HepG2 (cell line): ENCODE data around the gene USP20. TPM values are rescaled to one million over a fixed set of nuclear protein-coding genes. Genes with fewer than 3 reads are reported as not detected.

Experiments used
- ATAC-seq: fragments of 200-7000 bp; cut with Tn5 transposase; 3 replicates; pipeline ENCODE4 v1.9.1; 2020; ENCODE audit warnings: mild to moderate bottlenecking, moderate library complexity
- BruUV-seq: library from RNA; stranded (reverse); fragments of 400-500 nt; replicated peaks from 2 replicates; lab custom pipeline; 2021; lab: Mats Ljungman, UMichigan
- CTCF ChIA-PET: fragments of 300-600 bp; formaldehyde crosslinking; extraction: SDS; loops from one replicate; lab custom pipeline; 2021; ENCODE audit warnings: low total read pairs, inconsistent platforms, low intra/inter-chr PET ratio; lab: Yijun Ruan, JAX
- POLR2A ChIA-PET: fragments of 350-600 bp; sonication (Branson Sonifier 250); formaldehyde crosslinking; loops from one replicate; lab custom pipeline; 2020; ENCODE audit warnings: antibody characterized with exemption, inconsistent platforms; lab: Yijun Ruan, JAX
- DNase-seq: peaks from one replicate; pipeline ENCODE4 v3.0.0-alpha.2; 2015; ENCODE audit warnings: low spot score
- FAIRE-seq: peaks from 3 replicates; lab custom pipeline; 2011; peaks lifted over from hg19 to GRCh38; lab: Jason Lieb, UNC
- H2AFZ ChIP-seq: one replicate; pipeline ENCODE4 v1.6.1; 2011; ENCODE audit warnings: low read length, inconsistent platforms
- H3K27ac ChIP-seq: fragments of 300-600 bp; 3 replicates; pipeline ENCODE4 v1.8.0; 2011; ENCODE audit warnings: mixed run types, mild to moderate bottlenecking, mixed read lengths, low read length, inconsistent platforms; ENCODE audit not compliant: insufficient read depth; ENCODE audit errors: extremely low read length
- H3K27me3 ChIP-seq, 2 experiments: fragments of 200-600 bp in 1 of 2; 2 replicates in 1 of 2; 3 replicates in 1 of 2; pipeline versions ENCODE4 v1.6.0 to v1.8.0; 2011; ENCODE audit warnings: low read length in 2 of 2, mild to moderate bottlenecking in 2 of 2, moderate library complexity in 2 of 2, inconsistent platforms in 1 of 2; ENCODE audit not compliant: insufficient read depth in 2 of 2, control insufficient read depth in 1 of 2
- H3K36me3 ChIP-seq, 2 experiments: fragments of 200-600 bp in 1 of 2; replicated peaks in 1 of 2; 2 replicates in 1 of 2; 3 replicates in 1 of 2; pipeline versions ENCODE4 v1.5.1 to v1.8.0; 2011; ENCODE audit warnings: low read length in 2 of 2, inconsistent platforms in 1 of 2; ENCODE audit not compliant: insufficient read depth in 2 of 2, control insufficient read depth in 1 of 2
- H3K4me1 ChIP-seq: 2 replicates; pipeline ENCODE4 v1.5.1; 2012; ENCODE audit warnings: low read length, inconsistent platforms; ENCODE audit not compliant: insufficient read depth
- H3K4me2 ChIP-seq: 2 replicates; pipeline ENCODE4 v1.6.0; 2011; ENCODE audit warnings: low read depth, low read length, inconsistent platforms
- H3K4me3 ChIP-seq, 3 experiments: fragments of 200-600 bp in 1 of 3; sonication (generic), shearing (Covaris generic) in 1 of 3; replicated peaks in 1 of 3; 2 replicates each; pipeline ENCODE4 v1.5.1; 2011 to 2016; ENCODE audit warnings: low read length in 3 of 3, inconsistent platforms in 2 of 3, low read depth in 2 of 3, mild to moderate bottlenecking in 2 of 3, control low read depth in 1 of 3, mixed read lengths in 1 of 3; ENCODE audit not compliant: insufficient read depth in 1 of 3
- H3K79me2 ChIP-seq: one replicate; pipeline ENCODE4 v1.6.1; 2011; ENCODE audit warnings: low read length, inconsistent platforms; ENCODE audit not compliant: insufficient read depth
- H3K9ac ChIP-seq: 2 replicates; pipeline ENCODE4 v1.6.0; 2011; ENCODE audit warnings: mild to moderate bottlenecking, low read depth, low read length, inconsistent platforms; ENCODE audit not compliant: insufficient read depth
- H3K9me3 ChIP-seq: 2 replicates; pipeline ENCODE4 v1.5.1; 2012; ENCODE audit warnings: mild to moderate bottlenecking, low read length
- H4K20me1 ChIP-seq: 2 replicates; pipeline ENCODE4 v1.6.0; 2011; ENCODE audit warnings: inconsistent platforms, mild to moderate bottlenecking, low read length, moderate library complexity; ENCODE audit not compliant: insufficient read depth
- BHLHE40 ChIP-seq: IDR thresholded peaks from 2 replicates; pipeline ENCODE4 v1.6.1; 2011; ENCODE audit warnings: low read length, improper control_type of control experiment
- GLI4 ChIP-seq: sonication (generic); formaldehyde crosslinking; IDR thresholded peaks from 2 replicates; pipeline ENCODE4 v1.5.1; 2020; ENCODE audit warnings: missing genetic modification reagents, mild to moderate bottlenecking, moderate library complexity, borderline replicate concordance
- GZF1 ChIP-seq: sonication (generic); formaldehyde crosslinking; IDR thresholded peaks from 2 replicates; pipeline ENCODE4 v1.5.1; 2020; ENCODE audit warnings: mild to moderate bottlenecking, missing genetic modification reagents
- KLF6 ChIP-seq: IDR thresholded peaks from 2 replicates; pipeline ENCODE4 v1.8.0; 2016; ENCODE audit warnings: missing biosample characterization, missing genetic modification reagents
- MED8 ChIP-seq: sonication (generic); formaldehyde crosslinking; IDR thresholded peaks from 2 replicates; pipeline ENCODE4 v1.8.1; 2023; ENCODE audit warnings: mild to moderate bottlenecking, missing genetic modification reagents; ENCODE audit not compliant: insufficient replicate concordance
- PCBP1 ChIP-seq: fragments of 200-400 bp; formaldehyde crosslinking; IDR thresholded peaks from 2 replicates; pipeline ENCODE4 v1.6.1; 2017; ENCODE audit warnings: mild to moderate bottlenecking, low read depth, low read length, borderline replicate concordance
- POLR2AphosphoS5 ChIP-seq: IDR thresholded peaks from 2 replicates; pipeline ENCODE4 v1.6.1; 2012; ENCODE audit warnings: low read depth, low read length
- RXRB ChIP-seq: IDR thresholded peaks from 2 replicates; pipeline ENCODE4 v1.6.1; 2016; ENCODE audit warnings: borderline replicate concordance, missing genetic modification reagents, missing compliant biosample characterization
- TAF15 ChIP-seq: fragments of 200-400 bp; formaldehyde crosslinking; IDR thresholded peaks from one replicate; pipeline ENCODE4 v1.6.1; 2018; ENCODE audit warnings: mild to moderate bottlenecking, low read depth, low read length; ENCODE audit not compliant: poor library complexity, severe bottlenecking
- XBP1 ChIP-seq: sonication (generic); formaldehyde crosslinking; IDR thresholded peaks from 2 replicates; pipeline ENCODE4 v1.5.0; 2020; ENCODE audit warnings: missing genetic modification reagents
- ZNF207 ChIP-seq: fragments of 450-650 bp; IDR thresholded peaks from 2 replicates; pipeline ENCODE4 v1.6.1; 2016; ENCODE audit warnings: antibody characterized with exemption, borderline replicate concordance
- ZNF343 ChIP-seq: sonication (generic); formaldehyde crosslinking; IDR thresholded peaks from 2 replicates; pipeline ENCODE4 v1.4.0; 2020; ENCODE audit warnings: mild to moderate bottlenecking, missing genetic modification reagents
- ZNF589 ChIP-seq: sonication (generic); formaldehyde crosslinking; conservative IDR thresholded peaks from 2 replicates; pipeline ENCODE4 v1.8.0; 2022; ENCODE audit warnings: mild to moderate bottlenecking, moderate library complexity, missing genetic modification reagents
- WGBS: methylation state at CpG from one replicate; pipeline ENCODE4 v1.1.6; 2017; ENCODE audit warnings: low lambda C conversion rate; 5-methylcytosine and 5-hydroxymethylcytosine counted together
- in situ Hi-C: cut with HindIII; loops from 2 replicates; pipeline ENCODE4 v1.10.0; 2017; ENCODE audit warnings: low pct_unique_long_range_greater_than_20kb; ENCODE audit not compliant: extremely low pct_ligation_motif_present
- intact Hi-C: fragments of 100-400 bp; cut with micrococcal nuclease; formaldehyde crosslinking; loops from one replicate; pipeline ENCODE4 v1.10.0; 2022; ENCODE audit not compliant: unreplicated experiment
- polyA plus RNA-seq, 8 experiments: library from polyadenylated mRNA; depleted of rRNA in 3 of 8; stranded (reverse) in 7 of 8; unstranded in 1 of 8; fragments of >200 nt; fragmentation: Illumina TruSeq in 4 of 8; extraction: Trizol in 4 of 8; gene quantifications; 2 replicates each; pipeline versions ENCODE4 v1.2.1 to v1.2.3, GENCODE V29; 2011 to 2016; ENCODE audit warnings: low read depth in 4 of 8, missing spikeins in 1 of 8, mixed read lengths in 1 of 8; ENCODE audit not compliant: insufficient read depth in 1 of 8
- total RNA-seq, 5 experiments: library from RNA; depleted of rRNA; stranded (reverse); fragments of >200 nt; fragmentation: Illumina TruSeq; extraction: Trizol; gene quantifications; 2 replicates each; pipeline ENCODE4 v1.2.3, GENCODE V29; 2016; ENCODE audit warnings: low read depth in 1 of 5
- TF ChIP-seq, protein P1 (sequence below): sonication (generic); formaldehyde crosslinking; IDR thresholded peaks from 2 replicates; pipeline ENCODE4 v1.5.1; 2020; ENCODE audit warnings: mild to moderate bottlenecking, missing genetic modification reagents, moderate library complexity

Gene USP20
- total and polyA plus RNA-seq, 2 of the 13 experiments (the other 11 are each of a cell fraction or from before 2014, with no cell fraction given), result 4.4 to 5.9 TPM

GRCh38 chr9:129916707-129917106, 81.4 kb downstream of the USP20 start (continued):
- no peak for TF ChIP-seq RXRB
- no peak for TF ChIP-seq MED8 (CRISPR knock-in tag)
- TF ChIP-seq BHLHE40, result no peak
- no peak for TF ChIP-seq GZF1
- TF ChIP-seq GLI4 (CRISPR knock-in tag), result no peak

- no peak overlapping the region for H3K9ac ChIP-seq
- H3K79me2 ChIP-seq, result no peaks in the 10 kb centered on the region
- no peak overlapping the region for H3K27ac ChIP-seq
- TF ChIP-seq ZNF589 (CRISPR knock-in tag), result no peak
- no peak for TF ChIP-seq TAF15
- no peak for TF ChIP-seq ZNF343 (CRISPR knock-in tag)
- TF ChIP-seq POLR2AphosphoS5, result no peak
- TF ChIP-seq XBP1 (CRISPR knock-in tag), result no peak
- TF ChIP-seq PCBP1, result no peak
- no peak for TF ChIP-seq ZNF207
- TF ChIP-seq, protein P1, sequence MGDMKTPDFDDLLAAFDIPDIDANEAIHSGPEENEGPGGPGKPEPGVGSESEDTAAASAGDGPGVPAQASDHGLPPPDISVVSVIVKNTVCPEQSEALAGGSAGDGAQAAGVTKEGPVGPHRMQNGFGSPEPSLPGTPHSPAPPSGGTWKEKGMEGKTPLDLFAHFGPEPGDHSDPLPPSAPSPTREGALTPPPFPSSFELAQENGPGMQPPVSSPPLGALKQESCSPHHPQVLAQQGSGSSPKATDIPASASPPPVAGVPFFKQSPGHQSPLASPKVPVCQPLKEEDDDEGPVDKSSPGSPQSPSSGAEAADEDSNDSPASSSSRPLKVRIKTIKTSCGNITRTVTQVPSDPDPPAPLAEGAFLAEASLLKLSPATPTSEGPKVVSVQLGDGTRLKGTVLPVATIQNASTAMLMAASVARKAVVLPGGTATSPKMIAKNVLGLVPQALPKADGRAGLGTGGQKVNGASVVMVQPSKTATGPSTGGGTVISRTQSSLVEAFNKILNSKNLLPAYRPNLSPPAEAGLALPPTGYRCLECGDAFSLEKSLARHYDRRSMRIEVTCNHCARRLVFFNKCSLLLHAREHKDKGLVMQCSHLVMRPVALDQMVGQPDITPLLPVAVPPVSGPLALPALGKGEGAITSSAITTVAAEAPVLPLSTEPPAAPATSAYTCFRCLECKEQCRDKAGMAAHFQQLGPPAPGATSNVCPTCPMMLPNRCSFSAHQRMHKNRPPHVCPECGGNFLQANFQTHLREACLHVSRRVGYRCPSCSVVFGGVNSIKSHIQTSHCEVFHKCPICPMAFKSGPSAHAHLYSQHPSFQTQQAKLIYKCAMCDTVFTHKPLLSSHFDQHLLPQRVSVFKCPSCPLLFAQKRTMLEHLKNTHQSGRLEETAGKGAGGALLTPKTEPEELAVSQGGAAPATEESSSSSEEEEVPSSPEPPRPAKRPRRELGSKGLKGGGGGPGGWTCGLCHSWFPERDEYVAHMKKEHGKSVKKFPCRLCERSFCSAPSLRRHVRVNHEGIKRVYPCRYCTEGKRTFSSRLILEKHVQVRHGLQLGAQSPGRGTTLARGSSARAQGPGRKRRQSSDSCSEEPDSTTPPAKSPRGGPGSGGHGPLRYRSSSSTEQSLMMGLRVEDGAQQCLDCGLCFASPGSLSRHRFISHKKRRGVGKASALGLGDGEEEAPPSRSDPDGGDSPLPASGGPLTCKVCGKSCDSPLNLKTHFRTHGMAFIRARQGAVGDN (CRISPR knock-in tag), result no peak
- TF ChIP-seq KLF6 (CRISPR knock-in tag), result no peak
- H2AFZ ChIP-seq, result no peak overlapping the region
- in situ Hi-C loops (no loop called here), intact Hi-C loops (no loop called here)
- H3K36me3 ChIP-seq, result peaks cover 1 to 7% of the 10 kb centered on the region in 2 experiments; a peak in 3 of 5 replicates
- no peaks in the 10 kb centered on the region for H3K9me3 ChIP-seq
- H3K4me3 ChIP-seq, result no peak overlapping the region
- FAIRE-seq (no peak), DNase-seq (no peak), ATAC-seq (no peak)
- WGBS, result 98% methylated on average over 14 of the region's 14 CpGs
- 0 out of 2 replicates have a peak, but pooled peaks cover 6% of the 10 kb centered on the region for H3K4me1 ChIP-seq
- BruUV-seq, result no TSS peak
- H3K27me3 ChIP-seq, result no peaks in the 10 kb centered on the region
- H4K20me1 ChIP-seq, result no peaks in the 10 kb centered on the region
- CTCF ChIA-PET, result no interaction called here
- H3K4me2 ChIP-seq, result no peak overlapping the region
- POLR2A ChIA-PET, result no interaction called here
Observed at GRCh38 chr9:129918296-129918950, 83.2 kb downstream of the USP20 start.
